Measurements from ENCODE around the gene ACTRT2.

DNA sequence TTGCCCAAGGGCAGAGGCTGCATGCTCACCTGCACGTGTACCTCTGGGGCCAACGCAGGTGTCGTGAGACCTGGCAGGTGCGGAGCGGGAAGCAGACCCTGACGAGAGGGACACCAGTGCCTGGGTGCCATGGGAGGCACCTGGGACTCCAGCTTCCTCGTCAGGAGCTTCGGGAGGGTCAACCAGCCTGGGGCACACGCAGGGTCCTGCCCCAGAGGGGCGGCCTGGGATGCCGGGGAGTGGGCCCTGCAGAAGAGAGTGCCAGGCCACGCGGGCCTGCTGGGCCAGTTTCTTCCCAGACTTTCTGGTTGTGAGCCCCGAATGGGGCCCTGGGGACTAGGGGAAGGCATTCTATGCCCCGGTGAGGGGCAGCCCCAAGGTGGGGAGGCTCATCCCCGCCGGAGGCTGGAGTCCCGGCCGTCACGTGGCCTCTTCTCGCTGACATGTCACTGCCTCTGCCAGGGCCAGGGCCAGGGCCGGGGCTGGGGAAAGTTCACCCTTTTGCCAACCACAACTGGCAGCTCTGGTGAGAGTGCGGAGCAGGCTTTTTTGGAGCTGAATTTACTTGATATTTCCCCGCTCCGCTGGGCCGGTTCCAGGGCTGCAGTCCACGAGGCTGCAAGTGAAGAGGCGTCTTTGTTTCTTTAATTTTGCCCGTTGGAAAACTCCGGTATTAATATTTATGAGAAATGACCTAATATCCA lies 38.5 kb upstream of the ACTRT2 start:
- no peak for TF ChIP-seq POLR2A (IDR thresholded peaks at IDR 0.05)
- TF ChIP-seq, protein P1, sequence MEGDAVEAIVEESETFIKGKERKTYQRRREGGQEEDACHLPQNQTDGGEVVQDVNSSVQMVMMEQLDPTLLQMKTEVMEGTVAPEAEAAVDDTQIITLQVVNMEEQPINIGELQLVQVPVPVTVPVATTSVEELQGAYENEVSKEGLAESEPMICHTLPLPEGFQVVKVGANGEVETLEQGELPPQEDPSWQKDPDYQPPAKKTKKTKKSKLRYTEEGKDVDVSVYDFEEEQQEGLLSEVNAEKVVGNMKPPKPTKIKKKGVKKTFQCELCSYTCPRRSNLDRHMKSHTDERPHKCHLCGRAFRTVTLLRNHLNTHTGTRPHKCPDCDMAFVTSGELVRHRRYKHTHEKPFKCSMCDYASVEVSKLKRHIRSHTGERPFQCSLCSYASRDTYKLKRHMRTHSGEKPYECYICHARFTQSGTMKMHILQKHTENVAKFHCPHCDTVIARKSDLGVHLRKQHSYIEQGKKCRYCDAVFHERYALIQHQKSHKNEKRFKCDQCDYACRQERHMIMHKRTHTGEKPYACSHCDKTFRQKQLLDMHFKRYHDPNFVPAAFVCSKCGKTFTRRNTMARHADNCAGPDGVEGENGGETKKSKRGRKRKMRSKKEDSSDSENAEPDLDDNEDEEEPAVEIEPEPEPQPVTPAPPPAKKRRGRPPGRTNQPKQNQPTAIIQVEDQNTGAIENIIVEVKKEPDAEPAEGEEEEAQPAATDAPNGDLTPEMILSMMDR (IDR thresholded peaks at IDR 0.05): no peak
- TF ChIP-seq POLR2AphosphoS5 (IDR thresholded peaks at IDR 0.05): no peak
- no peak for TF ChIP-seq EP300 (IDR thresholded peaks at IDR 0.05)

Measured in sigmoid colon (tissue), 4 donors.